ENCODE measurements around the gene RASGEF1C. TPM values are rescaled to one million over a fixed set of nuclear protein-coding genes. Genes with fewer than 3 reads are reported as not detected.

Gene RASGEF1C
- total RNA-seq, 5 donors from 2014 or later (not counting 1 experiment from before 2014, with no cell fraction given), result not detected

DNA sequence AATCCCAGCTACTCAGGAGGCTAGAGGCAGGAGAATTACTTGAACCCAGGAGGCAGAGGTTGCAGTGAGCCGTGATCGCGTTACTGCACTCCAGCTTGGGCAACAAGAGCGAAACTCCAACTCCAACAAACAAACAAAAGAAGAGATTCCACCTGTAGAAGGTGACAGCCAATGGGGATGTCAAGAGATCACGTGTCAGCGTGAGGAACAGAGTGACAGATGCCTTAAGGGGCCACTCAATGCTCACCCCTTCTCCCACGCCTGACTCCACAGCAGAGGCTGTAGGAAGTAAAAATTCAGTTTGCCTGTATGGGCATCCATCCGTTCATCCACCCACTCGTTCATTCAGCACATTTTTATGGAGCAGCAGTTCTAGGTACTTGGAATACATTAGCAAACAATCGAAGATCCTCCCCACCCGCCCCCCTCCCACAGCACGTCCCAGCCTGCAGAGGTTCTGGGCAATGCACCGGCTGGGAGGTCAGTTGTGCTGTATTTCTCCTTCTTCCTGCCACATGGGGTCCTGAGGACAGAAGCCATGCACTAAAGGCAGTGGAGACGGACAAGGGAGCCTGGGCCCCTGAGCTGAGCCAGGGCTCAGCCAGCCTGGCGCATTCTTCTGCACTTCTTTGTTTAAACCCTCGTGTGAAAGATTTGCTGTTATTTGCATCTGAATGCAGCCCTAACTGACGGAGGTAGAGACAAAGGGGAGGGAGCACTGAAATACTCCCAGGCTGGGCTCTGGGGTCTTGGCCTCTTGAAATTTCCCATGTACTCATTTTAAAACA, 126.2 kb downstream of the RASGEF1C start:
- Histone ChIP-seq H3K9me3 (no peaks in the 10 kb centered on the region), H3K4me1 (ENCODE audit: control insufficient read depth in 1 of 2, extremely low read depth in 1 of 2, insufficient read depth in 2 of 2, low read length in 2 of 2) (peaks cover 0 to 15% of the 10 kb centered on the region in 2 experiments), H3K36me3 (ENCODE audit: control insufficient read depth in 2 of 2, extremely low read depth in 1 of 2, insufficient read depth in 1 of 2, low read length in 1 of 2) (no peaks in the 10 kb centered on the region), H3K4me3 (ENCODE audit: control insufficient read depth in 1 of 2, extremely low read depth in 1 of 2, low read length in 1 of 2) (no peak overlapping the region), H3K27me3 (replicated peaks in 1 of 2; ENCODE audit: control insufficient read depth in 2 of 2, extremely low read depth in 1 of 2, insufficient read depth in 2 of 2, low read length in 1 of 2) (peaks cover 0 to 58% of the 10 kb centered on the region in 2 experiments), H3K27ac (ENCODE audit: low read length) (no peak overlapping the region)
- DNase-seq, result no peak
- no peaks in the 10 kb centered on the region for H3K36me3 Mint-ChIP-seq
- ATAC-seq (replicated peaks in 1 of 4), result no peak
- ChIA-PET POLR2A (no interaction called here), CTCF (interaction anchor here in 1 of 2 donors (1.2 kb wide), 1 partner anchor 10 kb away, joined by 3 read pairs; no protein-coding TSS in a partner anchor)
- H3K27me3 Mint-ChIP-seq, result peaks cover 23 to 44% of the 10 kb centered on the region in 2 donors
- peaks cover 25 to 34% (median 26%) of the 10 kb centered on the region in 3 donors for H3K4me1 Mint-ChIP-seq
- H3K27ac Mint-ChIP-seq, result no peak overlapping the region
- WGBS (ENCODE audit: insufficient coverage), result 89% methylated on average over 7 of the region's 17 CpGs
- no peak overlapping the region for H3K4me3 Mint-ChIP-seq
- no peaks in the 10 kb centered on the region for H3K9me3 Mint-ChIP-seq

DNA sequence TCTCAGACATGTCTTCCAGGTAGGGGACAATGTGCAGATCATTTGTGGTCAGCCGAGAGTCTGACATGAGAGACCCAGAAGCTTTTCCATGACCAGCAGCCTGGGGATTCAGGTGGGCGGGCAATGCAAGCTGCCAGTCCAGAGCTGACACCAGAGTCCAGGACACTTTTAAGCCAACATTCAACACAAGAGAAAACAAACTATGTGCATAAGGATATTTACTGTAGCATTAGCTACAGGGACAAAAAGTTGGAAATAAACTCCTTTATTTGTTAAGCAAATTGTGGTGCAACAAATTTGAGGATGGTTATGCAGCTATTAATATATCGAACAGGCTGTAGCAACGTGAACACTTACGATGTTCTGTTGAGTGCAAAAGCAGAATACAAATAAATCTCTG, 127.5 kb downstream of the RASGEF1C start:
- Histone ChIP-seq H3K4me3 (ENCODE audit: control insufficient read depth in 1 of 2, extremely low read depth in 1 of 2, low read length in 1 of 2) (no peak overlapping the region), H3K27me3 (replicated peaks in 1 of 2; ENCODE audit: control insufficient read depth in 2 of 2, extremely low read depth in 1 of 2, insufficient read depth in 2 of 2, low read length in 1 of 2) (peaks cover 0 to 59% of the 10 kb centered on the region in 2 experiments), H3K27ac (ENCODE audit: low read length) (no peak overlapping the region), H3K4me1 (ENCODE audit: control insufficient read depth in 1 of 2, extremely low read depth in 1 of 2, insufficient read depth in 2 of 2, low read length in 2 of 2) (peaks cover 0 to 15% of the 10 kb centered on the region in 2 experiments), H3K36me3 (ENCODE audit: control insufficient read depth in 2 of 2, extremely low read depth in 1 of 2, insufficient read depth in 1 of 2, low read length in 1 of 2) (no peaks in the 10 kb centered on the region), H3K9me3 (no peaks in the 10 kb centered on the region)
- Mint-ChIP-seq H3K9me3 (no peaks in the 10 kb centered on the region), H3K27me3 (peaks cover 23 to 44% of the 10 kb centered on the region in 2 donors), H3K4me3 (no peak overlapping the region), H3K36me3 (no peaks in the 10 kb centered on the region), H3K27ac (no peak overlapping the region), H3K4me1 (peaks cover 17 to 26% (median 18%) of the 10 kb centered on the region in 3 donors)
- POLR2A ChIA-PET, result no interaction called here
- CTCF ChIA-PET, result interaction anchor here in 1 of 2 donors (1.2 kb wide), 1 partner anchor 12 kb away, joined by 3 read pairs; no protein-coding TSS in a partner anchor
- DNase-seq (no peak), ATAC-seq (replicated peaks in 1 of 4) (no peak)
- WGBS (ENCODE audit: insufficient coverage), result 92% methylated on average over 4 of the region's 5 CpGs

DNA sequence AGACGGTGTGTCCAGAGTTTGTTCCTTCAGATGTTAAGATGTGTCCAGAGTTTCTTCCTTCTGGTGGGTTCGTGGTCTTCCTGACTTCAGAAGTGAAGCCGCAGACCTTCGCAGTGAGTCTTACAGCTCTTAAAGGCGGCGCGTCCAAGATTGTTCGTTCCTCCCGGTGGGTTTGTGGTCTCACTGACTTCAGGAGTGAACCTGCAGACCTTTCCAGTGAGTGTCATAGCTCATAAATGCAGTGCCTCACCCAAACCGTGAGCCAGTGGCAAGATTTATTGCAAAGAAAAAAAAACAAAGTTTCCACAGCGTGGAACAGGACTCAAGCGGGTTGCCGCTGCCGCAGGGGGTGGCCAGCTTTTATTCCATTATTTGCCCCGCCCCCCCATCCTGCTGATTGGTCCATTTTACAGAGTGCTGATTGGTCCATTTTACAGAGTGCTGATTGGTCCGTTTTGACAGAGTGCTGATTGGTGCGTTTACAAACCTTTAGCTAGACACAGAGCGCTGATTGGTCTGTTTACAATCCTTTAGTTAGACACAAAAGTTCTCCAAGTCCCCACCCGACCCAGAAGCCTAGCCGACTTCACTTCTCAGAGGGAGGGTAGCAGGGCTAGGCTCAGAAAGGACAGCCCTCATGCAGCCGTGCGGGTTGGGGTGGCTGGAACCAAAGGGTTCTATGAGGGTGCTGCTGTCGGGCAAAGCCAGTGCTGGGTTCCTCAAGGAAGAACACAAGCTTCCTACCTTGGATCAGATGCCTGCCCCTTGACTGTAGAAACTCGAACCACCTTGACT, 128.3 kb downstream of the RASGEF1C start:
- Histone ChIP-seq H3K4me3 (ENCODE audit: control insufficient read depth in 1 of 2, extremely low read depth in 1 of 2, low read length in 1 of 2) (peak overlapping the region in 1 of 2 donors; percentile 18), H3K36me3 (ENCODE audit: control insufficient read depth in 2 of 2, extremely low read depth in 1 of 2, insufficient read depth in 1 of 2, low read length in 1 of 2) (no peaks in the 10 kb centered on the region), H3K9me3 (no peaks in the 10 kb centered on the region), H3K4me1 (ENCODE audit: control insufficient read depth in 1 of 2, extremely low read depth in 1 of 2, insufficient read depth in 2 of 2, low read length in 2 of 2) (peaks cover 0 to 15% of the 10 kb centered on the region in 2 experiments), H3K27ac (ENCODE audit: low read length) (no peak overlapping the region), H3K27me3 (replicated peaks in 1 of 2; ENCODE audit: control insufficient read depth in 2 of 2, extremely low read depth in 1 of 2, insufficient read depth in 2 of 2, low read length in 1 of 2) (peaks cover 0 to 59% of the 10 kb centered on the region in 2 experiments)
- ChIA-PET POLR2A (no interaction called here), CTCF (interaction anchor here (0.6 to 1.0 kb wide), 3 partner anchors 10 to 279 kb away, joined by 3 to 4 read pairs (median 3); no protein-coding TSS in a partner anchor)
- 34% methylated on average over 18 of the region's 24 CpGs for WGBS (ENCODE audit: insufficient coverage)
- no peaks in the 10 kb centered on the region for H3K36me3 Mint-ChIP-seq
- no peaks in the 10 kb centered on the region for H3K9me3 Mint-ChIP-seq
- H3K4me1 Mint-ChIP-seq, result peaks cover 11 to 18% (median 12%) of the 10 kb centered on the region in 3 donors
- peaks cover 23 to 44% of the 10 kb centered on the region in 2 donors for H3K27me3 Mint-ChIP-seq
- H3K27ac Mint-ChIP-seq, result peak overlapping the region in 1 of 2 donors; percentile 20
- DNase-seq, result peak in 29 of 35 experiments; percentile 15 to 64 (median 43)
- H3K4me3 Mint-ChIP-seq, result peak overlapping the region; percentile 64 to 71 (median 64)
- peak; percentile 20 to 54 (median 33) for ATAC-seq (replicated peaks in 1 of 4)

DNA sequence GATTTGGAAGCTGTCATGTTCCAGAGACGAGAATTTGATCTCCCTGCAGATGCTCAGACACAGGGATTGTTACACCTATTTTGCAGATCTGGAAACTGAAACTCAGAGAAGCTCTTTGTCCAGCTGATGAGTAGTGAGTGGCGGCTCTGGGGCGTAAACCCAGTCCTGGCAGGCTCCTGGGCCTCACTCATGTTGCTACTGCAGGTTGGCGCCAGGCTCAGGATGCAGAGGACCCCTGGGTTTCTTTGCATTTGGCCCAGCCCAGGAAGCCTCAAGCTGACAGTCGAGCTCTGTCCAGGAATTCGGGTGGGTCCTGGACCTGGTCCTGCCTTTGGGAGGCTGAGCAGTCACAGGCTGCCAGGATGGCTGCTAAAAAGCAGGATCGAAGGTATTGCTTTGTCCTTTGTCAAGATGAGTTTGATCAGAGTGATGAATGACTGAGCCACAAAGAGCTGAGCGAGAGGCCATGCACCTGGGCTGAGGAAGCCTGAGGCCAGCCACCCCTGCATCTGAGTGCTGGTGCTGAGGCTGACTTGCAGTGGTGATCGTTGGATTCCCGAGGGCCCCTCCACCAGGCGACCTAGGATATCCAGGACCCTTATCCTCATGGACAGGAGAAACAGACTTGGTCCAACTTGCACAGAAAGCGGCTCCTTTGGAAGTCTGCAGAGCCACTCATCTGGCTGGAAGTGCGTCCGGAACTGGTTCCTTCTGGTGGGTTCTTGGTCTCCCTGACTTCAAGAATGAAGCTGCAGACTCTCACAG, 129.1 kb downstream of the RASGEF1C start:
- Histone ChIP-seq H3K4me3 (ENCODE audit: control insufficient read depth in 1 of 2, extremely low read depth in 1 of 2, low read length in 1 of 2) (no peak overlapping the region), H3K27ac (ENCODE audit: low read length) (no peak overlapping the region), H3K4me1 (ENCODE audit: control insufficient read depth in 1 of 2, extremely low read depth in 1 of 2, insufficient read depth in 2 of 2, low read length in 2 of 2) (peaks cover 0 to 10% of the 10 kb centered on the region in 2 experiments), H3K36me3 (ENCODE audit: control insufficient read depth in 2 of 2, extremely low read depth in 1 of 2, insufficient read depth in 1 of 2, low read length in 1 of 2) (no peaks in the 10 kb centered on the region), H3K27me3 (replicated peaks in 1 of 2; ENCODE audit: control insufficient read depth in 2 of 2, extremely low read depth in 1 of 2, insufficient read depth in 2 of 2, low read length in 1 of 2) (peaks cover 0 to 58% of the 10 kb centered on the region in 2 experiments), H3K9me3 (no peaks in the 10 kb centered on the region)
- ChIA-PET CTCF (interaction anchor here in 1 of 2 donors (0.6 to 1.0 kb wide), 2 partner anchors 10 to 279 kb away, joined by 4 to 8 read pairs; no protein-coding TSS in a partner anchor), POLR2A (no interaction called here)
- no peaks in the 10 kb centered on the region for H3K36me3 Mint-ChIP-seq
- H3K4me3 Mint-ChIP-seq, result peak overlapping the region; percentile 64 to 71 (median 64)
- H3K4me1 Mint-ChIP-seq, result peaks cover 7 to 15% (median 7%) of the 10 kb centered on the region in 3 donors
- H3K27me3 Mint-ChIP-seq, result peaks cover 23 to 44% of the 10 kb centered on the region in 2 donors
- WGBS (ENCODE audit: insufficient coverage), result 74% methylated on average over 14 of the region's 14 CpGs
- no peaks in the 10 kb centered on the region for H3K9me3 Mint-ChIP-seq
- peak in 2 of 4 experiments; percentile 41 to 43 for ATAC-seq (replicated peaks in 1 of 4)
- DNase-seq, result no peak
- no peak overlapping the region for H3K27ac Mint-ChIP-seq

DNA sequence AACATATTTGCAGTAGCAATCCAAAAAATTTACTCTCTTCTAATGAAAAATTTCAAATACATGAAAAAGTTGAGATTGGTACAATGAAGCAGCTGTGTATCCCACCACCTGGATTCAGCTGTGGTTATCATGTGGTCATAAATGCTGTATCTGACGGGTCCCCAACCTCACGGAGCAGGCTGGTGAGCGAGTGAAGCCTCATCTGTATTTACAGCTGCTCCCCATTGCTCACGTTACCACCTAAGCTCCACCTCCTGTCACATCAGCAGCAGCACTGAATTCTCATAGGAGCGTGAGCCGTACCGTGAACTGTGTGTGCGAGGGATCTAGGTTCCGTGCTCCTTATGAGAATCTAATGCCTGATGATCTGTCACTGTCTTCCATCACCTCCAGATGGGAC, 130.7 kb downstream of the RASGEF1C start:
- no peaks in the 10 kb centered on the region for H3K36me3 ChIP-seq (ENCODE audit: control insufficient read depth in 2 of 2, extremely low read depth in 1 of 2, insufficient read depth in 1 of 2, low read length in 1 of 2)
- DNase-seq (no peak), ATAC-seq (replicated peaks in 1 of 4) (no peak)
- ChIA-PET CTCF (no interaction called here), POLR2A (interaction anchor here in 1 of 2 donors (0.6 kb wide), 1 partner anchor 1172 kb away, joined by 3 read pairs; no protein-coding TSS in a partner anchor)
- no peaks in the 10 kb centered on the region for H3K9me3 ChIP-seq
- Mint-ChIP-seq H3K4me3 (no peak overlapping the region), H3K4me1 (peaks cover 9 to 19% (median 11%) of the 10 kb centered on the region in 3 donors), H3K36me3 (no peaks in the 10 kb centered on the region), H3K9me3 (no peaks in the 10 kb centered on the region), H3K27ac (no peak overlapping the region), H3K27me3 (peaks cover 23 to 37% of the 10 kb centered on the region in 2 donors)
- H3K27ac ChIP-seq (ENCODE audit: low read length), result no peak overlapping the region
- H3K4me1 ChIP-seq (ENCODE audit: control insufficient read depth in 1 of 2, extremely low read depth in 1 of 2, insufficient read depth in 2 of 2, low read length in 2 of 2), result peaks cover 0 to 10% of the 10 kb centered on the region in 2 experiments
- no peak overlapping the region for H3K4me3 ChIP-seq (ENCODE audit: control insufficient read depth in 1 of 2, extremely low read depth in 1 of 2, low read length in 1 of 2)
- 55% methylated on average over 9 of the region's 9 CpGs for WGBS (ENCODE audit: insufficient coverage)
- H3K27me3 ChIP-seq (replicated peaks in 1 of 2; ENCODE audit: control insufficient read depth in 2 of 2, extremely low read depth in 1 of 2, insufficient read depth in 2 of 2, low read length in 1 of 2), result peaks cover 0 to 50% of the 10 kb centered on the region in 2 experiments
